ENCODE results near the gene LYST.

Gene LYST

DNA sequence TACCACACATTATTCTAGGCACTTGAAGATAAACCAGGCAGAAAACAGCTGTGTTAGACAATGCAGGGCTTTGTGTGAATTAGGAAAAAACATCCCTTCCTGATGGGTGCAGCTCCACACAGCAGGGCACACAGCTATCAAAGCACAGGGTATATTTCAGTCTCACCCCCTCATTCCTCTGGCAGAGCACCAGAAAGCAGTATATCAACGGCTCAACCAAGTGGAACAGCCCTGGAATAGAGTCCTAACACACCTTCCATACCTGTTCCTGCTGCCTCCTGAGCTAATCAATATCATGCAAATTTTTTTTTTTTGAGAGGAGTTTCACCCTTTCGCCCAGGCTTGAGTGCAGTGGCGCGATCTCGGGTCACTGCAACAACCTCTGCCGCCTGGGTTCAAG is 32.1 kb downstream of the LYST start:
- TF ChIP-seq, protein P1, sequence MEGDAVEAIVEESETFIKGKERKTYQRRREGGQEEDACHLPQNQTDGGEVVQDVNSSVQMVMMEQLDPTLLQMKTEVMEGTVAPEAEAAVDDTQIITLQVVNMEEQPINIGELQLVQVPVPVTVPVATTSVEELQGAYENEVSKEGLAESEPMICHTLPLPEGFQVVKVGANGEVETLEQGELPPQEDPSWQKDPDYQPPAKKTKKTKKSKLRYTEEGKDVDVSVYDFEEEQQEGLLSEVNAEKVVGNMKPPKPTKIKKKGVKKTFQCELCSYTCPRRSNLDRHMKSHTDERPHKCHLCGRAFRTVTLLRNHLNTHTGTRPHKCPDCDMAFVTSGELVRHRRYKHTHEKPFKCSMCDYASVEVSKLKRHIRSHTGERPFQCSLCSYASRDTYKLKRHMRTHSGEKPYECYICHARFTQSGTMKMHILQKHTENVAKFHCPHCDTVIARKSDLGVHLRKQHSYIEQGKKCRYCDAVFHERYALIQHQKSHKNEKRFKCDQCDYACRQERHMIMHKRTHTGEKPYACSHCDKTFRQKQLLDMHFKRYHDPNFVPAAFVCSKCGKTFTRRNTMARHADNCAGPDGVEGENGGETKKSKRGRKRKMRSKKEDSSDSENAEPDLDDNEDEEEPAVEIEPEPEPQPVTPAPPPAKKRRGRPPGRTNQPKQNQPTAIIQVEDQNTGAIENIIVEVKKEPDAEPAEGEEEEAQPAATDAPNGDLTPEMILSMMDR (IDR thresholded peaks at IDR 0.05) = no peak

DNA sequence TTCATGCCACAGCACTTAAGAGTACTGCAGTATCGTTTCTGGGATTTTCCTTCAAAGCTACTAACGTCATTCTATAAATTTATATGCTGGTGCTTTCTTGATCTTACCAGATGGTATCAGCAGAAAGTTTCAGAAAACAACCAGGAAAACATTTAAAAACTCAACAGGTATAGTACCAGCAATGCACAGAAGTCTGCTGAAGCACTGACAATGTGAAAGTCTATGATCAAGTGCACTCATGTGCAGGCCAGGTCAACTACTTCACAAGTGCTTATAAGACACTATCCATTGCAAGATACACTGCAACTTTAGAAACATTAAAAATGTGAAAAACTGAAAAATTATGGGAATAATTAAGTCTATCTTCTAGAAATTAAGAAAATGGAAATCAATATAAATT is 34.7 kb downstream of the LYST start:
- TF ChIP-seq, protein P1 (IDR thresholded peaks at IDR 0.05) = no peak

DNA sequence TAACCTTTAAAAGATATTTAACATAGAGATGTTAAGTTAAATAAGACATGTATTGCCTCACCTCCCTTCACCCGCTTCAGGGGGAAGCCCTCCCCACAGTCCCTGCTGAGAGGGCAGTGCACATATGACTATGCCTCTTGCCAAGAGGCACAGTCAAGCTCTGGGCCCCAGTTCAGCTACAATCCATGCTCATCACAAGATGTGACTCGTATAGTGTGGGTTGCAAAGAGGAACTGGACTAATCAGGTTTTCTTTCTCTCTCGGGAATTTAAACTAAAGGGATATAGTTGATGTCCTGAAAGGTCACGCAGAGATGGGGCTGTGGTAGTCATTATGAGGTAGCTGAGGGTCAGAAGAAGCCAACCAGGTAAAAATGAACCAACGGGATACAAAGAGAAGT is 35.6 kb downstream of the LYST start:
- TF ChIP-seq, protein P1 (IDR thresholded peaks at IDR 0.05) = no peak

DNA sequence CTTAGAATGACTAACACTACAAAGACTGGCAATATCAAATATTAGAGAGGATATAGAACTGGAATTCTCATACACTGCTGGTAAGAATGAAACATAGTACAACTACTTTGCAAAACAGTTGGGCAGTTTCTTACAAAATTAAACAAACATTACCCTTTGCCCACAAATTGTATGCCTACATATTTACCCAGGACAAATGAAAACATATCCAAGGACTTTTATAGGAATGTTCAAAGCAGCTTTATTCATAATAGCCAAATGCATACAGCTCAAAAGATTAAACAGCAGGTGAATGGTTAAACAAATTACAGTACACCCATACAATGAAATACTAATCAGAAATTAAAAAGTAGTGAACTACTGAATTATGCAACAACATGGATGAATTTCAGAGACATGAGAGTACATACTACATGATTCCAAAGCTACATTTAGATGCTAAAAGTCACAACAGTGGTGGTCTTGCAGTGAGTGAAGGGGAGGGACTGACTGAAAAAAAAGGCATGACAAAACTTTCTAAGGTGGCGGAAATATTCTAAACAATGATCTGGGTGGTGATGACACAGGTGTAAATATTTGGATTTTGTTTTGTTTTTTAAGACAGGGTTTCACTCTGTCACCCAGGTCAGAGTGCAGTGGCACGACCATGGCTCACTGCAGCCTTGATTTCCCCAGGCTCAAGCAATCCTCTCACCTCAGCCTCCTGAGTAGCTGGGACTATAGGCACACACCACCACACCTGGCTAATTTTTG is 40.4 kb downstream of the LYST start:
- TF ChIP-seq, protein P1 (IDR thresholded peaks at IDR 0.05) = no peak

DNA sequence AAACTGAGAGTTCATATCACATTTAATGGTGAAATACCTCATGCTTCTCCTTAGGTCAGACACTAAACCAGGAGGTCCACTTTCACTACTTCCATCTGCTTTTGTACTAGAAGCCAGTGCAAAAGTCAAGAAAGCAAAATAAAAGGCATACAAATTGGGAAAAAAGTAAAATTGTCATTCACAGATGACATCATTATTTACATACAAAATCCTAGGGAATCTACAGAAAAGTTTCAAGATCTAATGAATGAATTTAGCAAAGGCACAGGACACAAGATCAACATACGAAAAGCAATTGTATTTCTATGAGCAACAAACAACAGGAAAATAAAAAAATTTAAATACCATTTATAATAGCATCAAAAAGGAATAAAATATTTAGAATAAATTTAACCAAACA is 41.5 kb downstream of the LYST start:
- TF ChIP-seq, protein P1 (IDR thresholded peaks at IDR 0.05) = no peak

DNA sequence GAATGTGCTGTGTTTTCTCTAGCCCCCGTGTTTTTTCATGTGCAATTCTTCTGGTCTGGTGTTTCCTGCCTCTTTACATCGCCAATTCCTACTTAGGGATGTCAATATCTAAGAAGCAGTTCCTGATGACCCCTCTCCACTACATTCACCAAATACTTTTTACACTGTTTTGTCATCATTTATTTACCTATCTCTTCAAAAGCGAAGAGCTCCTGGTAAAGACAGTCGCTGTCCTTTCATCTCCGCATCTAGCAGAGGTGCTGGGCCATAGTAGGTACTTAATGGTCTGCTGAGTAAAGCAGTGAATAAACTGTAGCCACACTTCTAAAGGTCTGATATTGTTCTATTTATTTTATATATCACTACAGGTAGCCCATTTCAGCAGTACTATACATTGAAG is 43.0 kb downstream of the LYST start:
- TF ChIP-seq, protein P1 (IDR thresholded peaks at IDR 0.05) = no peak

DNA sequence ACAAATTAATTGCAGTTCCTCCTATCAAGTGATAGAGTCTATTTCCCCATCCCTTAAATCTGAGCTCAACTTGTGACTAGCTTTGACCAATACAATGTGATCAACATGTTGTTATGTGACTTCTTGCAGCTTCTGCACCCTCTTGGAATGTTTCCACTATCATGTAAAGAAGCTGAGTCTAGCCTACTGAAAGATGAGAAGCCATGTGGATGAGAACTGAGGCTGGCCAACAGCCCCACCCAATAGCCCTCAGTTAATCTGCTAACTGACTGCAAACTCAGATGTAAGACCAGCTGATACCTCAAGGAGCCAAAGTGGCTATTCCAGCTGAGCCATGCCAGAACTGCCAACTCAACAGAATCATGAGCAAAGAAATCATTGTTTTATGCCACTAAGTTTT is 44.0 kb downstream of the LYST start:
- TF ChIP-seq, protein P1 (IDR thresholded peaks at IDR 0.05) = no peak
